Loucy (cell line): ENCODE data around the gene B4GALNT4.

Source experiments
- H2AFZ ChIP-seq: fragments of 200-600 bp; sonication (generic); 2 replicates; pipeline ENCODE4 v1.6.0; 2016; ENCODE audit warnings: antibody characterized with exemption, mild to moderate bottlenecking, low read length, moderate library complexity
- H3F3A ChIP-seq: fragments of 200-600 bp; 2 replicates; pipeline ENCODE4 v1.6.0; 2016; ENCODE audit warnings: antibody characterized with exemption, low read depth, mild to moderate bottlenecking
- H3K27me3 ChIP-seq: fragments of 200-600 bp; sonication (generic); 2 replicates; pipeline ENCODE4 v1.6.1; 2014; ENCODE audit warnings: low read length, mild to moderate bottlenecking; ENCODE audit not compliant: insufficient read depth, poor library complexity, severe bottlenecking
- H3K36me3 ChIP-seq: fragments of 200-600 bp; sonication (generic); 2 replicates; pipeline ENCODE4 v1.6.1; 2016; ENCODE audit warnings: low read length; ENCODE audit not compliant: insufficient read depth
- H3K4me1 ChIP-seq: fragments of 200-600 bp; sonication (generic); 2 replicates; pipeline ENCODE4 v1.5.1; 2014; ENCODE audit warnings: low read length, mild to moderate bottlenecking; ENCODE audit not compliant: insufficient read depth, poor library complexity, severe bottlenecking
- H3K4me2 ChIP-seq: fragments of 200-600 bp; sonication (generic); 2 replicates; pipeline ENCODE4 v1.6.0; 2014; ENCODE audit warnings: antibody characterized with exemption, low read length, low read depth, mild to moderate bottlenecking; ENCODE audit not compliant: poor library complexity, severe bottlenecking
- H3K4me3 ChIP-seq: fragments of 200-600 bp; sonication (generic); 2 replicates; pipeline ENCODE4 v1.5.1; 2014; ENCODE audit warnings: low read length, mild to moderate bottlenecking, mixed read lengths; ENCODE audit not compliant: poor library complexity, severe bottlenecking
- H3K79me2 ChIP-seq: fragments of 200-600 bp; sonication (generic); 2 replicates; pipeline ENCODE4 v1.6.1; 2014; ENCODE audit warnings: low read length; ENCODE audit not compliant: insufficient read depth
- H3K9ac ChIP-seq: fragments of 200-600 bp; sonication (generic); 2 replicates; pipeline ENCODE4 v1.6.0; 2014; ENCODE audit warnings: mild to moderate bottlenecking, low read depth, low read length, moderate library complexity; ENCODE audit not compliant: poor library complexity, severe bottlenecking
- H3K9me2 ChIP-seq: fragments of 200-600 bp; sonication (generic); replicated peaks from 2 replicates; pipeline ENCODE4 v1.6.1; 2016; ENCODE audit warnings: low read depth, low read length, mixed read lengths
- H3K9me3 ChIP-seq: fragments of 200-600 bp; sonication (generic); 2 replicates; pipeline ENCODE4 v1.6.1; 2014; ENCODE audit warnings: mild to moderate bottlenecking, antibody characterized with exemption, low read length, low read depth; ENCODE audit not compliant: insufficient read depth
- H4K20me1 ChIP-seq: fragments of 200-600 bp; sonication (generic); 2 replicates; pipeline ENCODE4 v1.6.0; 2014; ENCODE audit warnings: antibody characterized with exemption, low read length, mild to moderate bottlenecking; ENCODE audit not compliant: insufficient read depth, poor library complexity, severe bottlenecking
- CTCF ChIP-seq: fragments of 200-600 bp; sonication (generic); conservative IDR thresholded peaks from 2 replicates; pipeline ENCODE4 v1.5.1; 2014; ENCODE audit warnings: mild to moderate bottlenecking, antibody characterized with exemption, low read length
- EZH2phosphoT487 ChIP-seq: fragments of 200-600 bp; IDR thresholded peaks from 2 replicates; pipeline ENCODE4 v1.6.1; 2018; ENCODE audit warnings: antibody characterized with exemption, mild to moderate bottlenecking, moderate library complexity, borderline replicate concordance

The B4GALNT4 gene

GRCh38 chr11:396511-396947 is 27.2 kb downstream of the B4GALNT4 start:
- TF ChIP-seq CTCF (peak; percentile 50), EZH2phosphoT487 (no peak)
- peaks cover 5% of the 10 kb centered on the region for H3K4me1 ChIP-seq
- H3K27me3 ChIP-seq = no peaks in the 10 kb centered on the region
- no peaks in the 10 kb centered on the region for H3K9me3 ChIP-seq
- peak overlapping the region; percentile 61 for H3K9ac ChIP-seq
- H4K20me1 ChIP-seq = no peaks in the 10 kb centered on the region
- H3K79me2 ChIP-seq = no peaks in the 10 kb centered on the region
- peak overlapping the region; percentile 72 for H3K4me2 ChIP-seq
- H3K9me2 ChIP-seq = no peaks in the 10 kb centered on the region
- peak overlapping the region; percentile 59; the same call in 1 of the 2 replicates for H2AFZ ChIP-seq
- no peaks in the 10 kb centered on the region for H3F3A ChIP-seq
- H3K36me3 ChIP-seq = no peaks in the 10 kb centered on the region
- H3K4me3 ChIP-seq = peak overlapping the region; percentile 67

- H2AFZ ChIP-seq = peak overlapping the region; percentile 59
- H3F3A ChIP-seq = no peaks in the 10 kb centered on the region
- H3K4me2 ChIP-seq = peak overlapping the region; percentile 72
- peak overlapping the region; percentile 67 for H3K4me3 ChIP-seq
- no peaks in the 10 kb centered on the region for H3K9me3 ChIP-seq
- H3K79me2 ChIP-seq = no peaks in the 10 kb centered on the region
- H3K9me2 ChIP-seq = no peaks in the 10 kb centered on the region
- H3K36me3 ChIP-seq = no peaks in the 10 kb centered on the region
- H3K4me1 ChIP-seq = peaks cover 5% of the 10 kb centered on the region
- peak overlapping the region; percentile 61 for H3K9ac ChIP-seq
- no peaks in the 10 kb centered on the region for H4K20me1 ChIP-seq
- no peak for TF ChIP-seq EZH2phosphoT487
- peak; percentile 49; the same call in 1 of the 2 replicates for TF ChIP-seq CTCF
- H3K27me3 ChIP-seq = no peaks in the 10 kb centered on the region
These were observed 27.7 kb downstream of the B4GALNT4 start for GRCh38 chr11:396948-397548.

- H3K36me3 ChIP-seq = no peaks in the 10 kb centered on the region
These were observed 29.5 kb downstream of the B4GALNT4 start for GRCh38 chr11:398826-399225.

More at GRCh38 chr11:398826-399225, 29.5 kb downstream of the B4GALNT4 start:
- no peaks in the 10 kb centered on the region for H3K79me2 ChIP-seq
- TF ChIP-seq CTCF = no peak
- no peak for TF ChIP-seq EZH2phosphoT487
- H3K4me3 ChIP-seq = no peak overlapping the region
- H3K4me2 ChIP-seq = no peak overlapping the region
- no peak overlapping the region for H3K9ac ChIP-seq
- no peaks in the 10 kb centered on the region for H3K9me3 ChIP-seq
- H3K9me2 ChIP-seq = no peaks in the 10 kb centered on the region
- no peaks in the 10 kb centered on the region for H3F3A ChIP-seq
- no peak overlapping the region for H2AFZ ChIP-seq
- H3K27me3 ChIP-seq = no peaks in the 10 kb centered on the region
- no peaks in the 10 kb centered on the region for H4K20me1 ChIP-seq
- H3K4me1 ChIP-seq = peaks cover 5% of the 10 kb centered on the region
